T-helper 17 cell (primary cell): Measurements from ENCODE around the gene C17orf107. TPM values are rescaled to one million over a fixed set of nuclear protein-coding genes. Genes with fewer than 3 reads are reported as not detected.
"Not testable (repeated sequence)": the region's sequence is repeated elsewhere in the genome, so short reads cannot be mapped to it uniquely, and the experiment has no call there.

Experiments
- ATAC-seq: fragments of 150-1000 bp; cut with Tn5 transposase; 2 replicates; pipeline ENCODE4 v1.10.0; 2021; ENCODE audit warnings: mild to moderate bottlenecking, moderate library complexity
- DNase-seq, 3 donors: peaks; one replicate each; pipeline versions ENCODE4 v3.0.0 to v3.0.0-alpha.2; 2020 to 2021
- H3K9me3 ChIP-seq: one replicate; pipeline ENCODE4 v1.7.0; 2013; ENCODE audit warnings: low read length, mild to moderate bottlenecking; ENCODE audit not compliant: control insufficient read depth, poor library complexity, severe bottlenecking
- H3K27ac Mint-ChIP-seq: one replicate; pipeline ENCODE4 v1.8.0; 2022; ENCODE audit warnings: mild to moderate bottlenecking, moderate library complexity, mixed read lengths
- H3K27me3 Mint-ChIP-seq: one replicate; pipeline ENCODE4 v1.8.0; 2022; ENCODE audit warnings: mixed read lengths
- H3K36me3 Mint-ChIP-seq: one replicate; pipeline ENCODE4 v1.8.0; 2022; ENCODE audit warnings: low read depth, mixed read lengths
- H3K4me1 Mint-ChIP-seq: one replicate; pipeline ENCODE4 v1.8.0; 2022; ENCODE audit warnings: mild to moderate bottlenecking, mixed read lengths
- H3K4me3 Mint-ChIP-seq: one replicate; pipeline ENCODE4 v1.8.0; 2022; ENCODE audit warnings: mild to moderate bottlenecking, moderate library complexity, mixed read lengths
- total RNA-seq, 4 donors: library from RNA in 2 of 4; stranded (reverse) in 2 of 4; gene quantifications; one replicate each; pipeline ENCODE4 v1.2.3 and lab custom pipeline; 2022 to 2026

Gene C17orf107
- total RNA-seq, 2 donors from 2014 or later: 10.7 to 12.8 TPM

DNA sequence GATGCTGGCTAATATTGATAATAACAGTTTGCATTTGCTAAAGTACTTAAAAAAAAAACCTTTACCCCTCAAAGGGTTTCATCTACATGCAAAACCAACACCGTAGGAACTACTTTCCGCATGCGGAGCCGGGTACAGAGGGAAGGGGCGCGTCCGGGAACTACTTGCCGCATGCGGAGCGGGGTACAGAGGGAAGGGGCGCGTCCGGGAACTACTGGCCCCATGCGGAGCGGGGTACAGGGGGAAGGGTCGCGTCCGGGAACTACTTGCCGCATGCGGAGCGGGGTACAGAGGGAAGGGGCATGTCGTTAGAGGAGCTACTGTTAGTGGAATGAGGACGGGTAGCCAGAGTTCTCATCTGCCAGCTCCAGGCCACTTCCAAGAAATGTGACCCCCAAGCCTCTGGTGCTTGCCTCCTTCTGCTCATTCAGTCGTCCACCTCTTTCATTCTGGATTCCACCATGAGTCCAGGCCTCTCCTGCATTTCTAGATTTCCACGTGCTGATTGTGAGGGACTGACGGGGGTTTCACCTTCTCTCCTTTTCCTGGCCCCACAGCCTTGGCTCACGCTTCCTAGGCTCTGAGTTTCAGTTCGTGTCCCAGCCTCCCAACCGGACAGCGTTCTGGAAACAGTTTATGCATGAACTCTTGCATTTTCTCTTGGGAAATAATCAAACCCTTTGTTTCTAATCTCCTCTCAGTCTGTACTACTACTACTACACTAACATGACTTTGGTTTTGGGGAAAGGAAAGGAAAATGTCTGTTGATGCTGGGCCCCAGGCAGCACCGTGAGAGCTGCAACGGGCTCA lies 39.3 kb upstream of the C17orf107 start:
- H3K27me3 Mint-ChIP-seq: no peaks in the 10 kb centered on the region
- no peak overlapping the region for H3K27ac Mint-ChIP-seq

DNA sequence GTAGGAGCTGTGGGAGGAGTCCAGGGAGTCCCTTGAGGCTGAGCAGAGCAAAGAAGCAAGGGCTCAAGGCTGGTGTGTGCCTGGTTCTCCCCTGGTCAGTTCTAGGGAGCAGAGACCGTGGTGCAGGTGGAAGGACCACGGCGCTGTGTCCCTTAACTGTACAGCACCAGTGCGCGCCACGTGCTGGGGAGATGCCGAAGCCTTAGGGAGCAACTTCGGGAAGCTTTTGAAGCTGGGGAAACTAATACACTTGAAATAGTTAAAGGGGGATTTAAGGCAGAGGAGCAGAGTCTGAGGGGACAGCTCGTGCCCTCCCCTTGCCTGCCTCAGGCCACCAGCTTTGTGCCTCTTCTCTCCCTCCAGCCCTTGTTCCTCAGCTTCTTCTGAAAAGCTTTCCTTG lies 38.7 kb upstream of the C17orf107 start:
- no peak overlapping the region for H3K4me3 Mint-ChIP-seq
- no peaks in the 10 kb centered on the region for H3K9me3 ChIP-seq
- ATAC-seq (no peak), DNase-seq (no peak)
- no peaks in the 10 kb centered on the region for H3K27me3 Mint-ChIP-seq
- peaks cover 7% of the 10 kb centered on the region for H3K36me3 Mint-ChIP-seq
- no peak overlapping the region for H3K27ac Mint-ChIP-seq
- peaks cover 33% of the 10 kb centered on the region for H3K4me1 Mint-ChIP-seq

More for the DNA sequence above, 39.3 kb upstream of the C17orf107 start:
- peaks cover 33% of the 10 kb centered on the region for H3K4me1 Mint-ChIP-seq
- no peaks in the 10 kb centered on the region for H3K9me3 ChIP-seq
- DNase-seq: no peak
- H3K4me3 Mint-ChIP-seq: no peak overlapping the region
- no peak for ATAC-seq
- peaks cover 7% of the 10 kb centered on the region for H3K36me3 Mint-ChIP-seq

DNA sequence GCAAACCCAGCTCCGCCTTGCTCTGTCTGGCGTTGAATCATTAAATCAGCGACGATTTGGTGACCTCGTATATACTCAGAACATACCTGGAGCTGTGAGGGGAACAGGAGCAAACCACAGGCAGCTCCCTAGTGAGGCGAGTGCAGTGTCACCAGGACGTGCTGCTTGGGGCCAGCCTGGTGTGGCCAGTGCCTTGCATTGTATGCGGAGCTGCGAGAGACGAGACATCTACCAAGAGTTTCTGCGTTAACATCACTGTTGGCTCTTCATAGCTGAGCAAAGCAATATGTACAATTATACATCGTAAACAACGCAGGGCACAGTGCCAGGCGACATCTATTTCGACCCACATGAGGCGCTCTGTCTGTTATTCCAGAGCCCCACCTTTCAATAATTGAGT lies 38.3 kb upstream of the C17orf107 start:
- H3K9me3 ChIP-seq: no peaks in the 10 kb centered on the region
- Mint-ChIP-seq H3K4me3 (no peak overlapping the region), H3K27me3 (no peaks in the 10 kb centered on the region), H3K27ac (no peak overlapping the region), H3K36me3 (peaks cover 7% of the 10 kb centered on the region), H3K4me1 (peaks cover 37% of the 10 kb centered on the region)
- ATAC-seq (no peak), DNase-seq (no peak)

DNA sequence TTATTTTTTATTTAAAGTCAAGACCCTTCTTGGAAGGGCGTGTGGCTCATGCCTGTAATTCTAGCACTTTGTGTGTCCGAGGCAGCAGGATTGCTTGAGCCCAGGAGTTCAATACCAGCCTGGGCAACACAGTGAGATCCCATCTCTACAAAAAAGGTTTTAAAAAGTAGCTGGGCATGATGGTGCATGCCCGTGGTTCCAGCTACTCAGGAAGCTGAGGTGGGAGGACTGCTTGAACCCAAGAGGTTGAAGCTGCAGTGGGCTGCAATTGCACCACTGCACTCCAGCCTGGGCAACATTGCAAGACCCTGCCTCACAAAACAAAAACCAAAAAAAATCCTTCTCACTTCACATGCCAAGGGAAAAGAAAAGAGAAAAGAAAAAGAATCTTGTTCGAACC lies 36.6 kb upstream of the C17orf107 start:
- no peak for DNase-seq
- Mint-ChIP-seq H3K4me1 (peaks cover 25% of the 10 kb centered on the region), H3K36me3 (no peaks in the 10 kb centered on the region), H3K27ac (no peak overlapping the region), H3K27me3 (no peaks in the 10 kb centered on the region), H3K4me3 (no peak overlapping the region)
- ATAC-seq: no peak
- H3K9me3 ChIP-seq: no peaks in the 10 kb centered on the region

DNA sequence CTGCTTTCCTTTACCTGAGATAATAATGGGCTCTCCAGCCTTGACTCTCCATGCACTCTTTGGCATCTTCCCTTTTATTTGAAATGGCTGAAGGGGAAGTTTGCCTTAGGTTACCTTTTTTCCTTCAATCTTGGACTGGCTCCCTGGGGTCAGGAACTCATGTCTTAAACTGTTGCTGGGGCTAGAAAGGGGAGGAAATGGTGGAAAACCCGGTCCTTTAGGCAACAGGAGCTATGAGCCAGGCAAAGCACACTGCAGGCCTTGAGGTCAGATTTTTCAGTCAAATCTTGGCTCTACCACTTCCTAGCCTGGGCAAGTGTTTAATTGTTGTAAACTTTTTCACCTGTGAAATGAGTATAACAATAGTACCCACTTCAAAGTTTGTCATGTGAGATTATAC lies 36.0 kb upstream of the C17orf107 start:
- H3K4me3 Mint-ChIP-seq: no peak overlapping the region
- peaks cover 2% of the 10 kb centered on the region for H3K36me3 Mint-ChIP-seq
- H3K27ac Mint-ChIP-seq: no peak overlapping the region
- no peaks in the 10 kb centered on the region for H3K9me3 ChIP-seq
- no peaks in the 10 kb centered on the region for H3K27me3 Mint-ChIP-seq
- no peak for DNase-seq
- peaks cover 22% of the 10 kb centered on the region for H3K4me1 Mint-ChIP-seq
- no peak for ATAC-seq

DNA sequence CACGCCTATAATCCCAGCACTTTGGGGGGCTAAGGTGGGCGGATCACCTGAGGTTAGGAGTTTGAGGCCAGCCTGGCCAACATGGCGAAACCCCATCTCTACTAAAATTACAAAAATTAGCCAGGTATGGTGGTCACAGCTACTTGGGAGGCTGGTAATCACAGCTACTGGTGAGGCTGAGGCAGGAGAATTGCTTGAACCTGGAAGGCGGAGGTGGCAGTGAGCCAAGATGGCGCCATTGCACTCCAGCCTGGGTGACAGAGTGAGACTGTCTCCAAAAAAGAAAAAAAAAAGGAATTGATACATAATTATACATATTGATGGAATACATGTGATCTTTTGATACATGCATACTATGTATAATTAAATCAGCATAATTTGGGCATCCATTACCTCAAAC lies 31.8 kb upstream of the C17orf107 start:
- not testable (repeated sequence) for H3K27me3 Mint-ChIP-seq, DNase-seq, ATAC-seq, H3K36me3 Mint-ChIP-seq, H3K9me3 ChIP-seq, H3K27ac Mint-ChIP-seq, H3K4me3 Mint-ChIP-seq
- peaks cover 17% of the 10 kb centered on the region for H3K4me1 Mint-ChIP-seq

DNA sequence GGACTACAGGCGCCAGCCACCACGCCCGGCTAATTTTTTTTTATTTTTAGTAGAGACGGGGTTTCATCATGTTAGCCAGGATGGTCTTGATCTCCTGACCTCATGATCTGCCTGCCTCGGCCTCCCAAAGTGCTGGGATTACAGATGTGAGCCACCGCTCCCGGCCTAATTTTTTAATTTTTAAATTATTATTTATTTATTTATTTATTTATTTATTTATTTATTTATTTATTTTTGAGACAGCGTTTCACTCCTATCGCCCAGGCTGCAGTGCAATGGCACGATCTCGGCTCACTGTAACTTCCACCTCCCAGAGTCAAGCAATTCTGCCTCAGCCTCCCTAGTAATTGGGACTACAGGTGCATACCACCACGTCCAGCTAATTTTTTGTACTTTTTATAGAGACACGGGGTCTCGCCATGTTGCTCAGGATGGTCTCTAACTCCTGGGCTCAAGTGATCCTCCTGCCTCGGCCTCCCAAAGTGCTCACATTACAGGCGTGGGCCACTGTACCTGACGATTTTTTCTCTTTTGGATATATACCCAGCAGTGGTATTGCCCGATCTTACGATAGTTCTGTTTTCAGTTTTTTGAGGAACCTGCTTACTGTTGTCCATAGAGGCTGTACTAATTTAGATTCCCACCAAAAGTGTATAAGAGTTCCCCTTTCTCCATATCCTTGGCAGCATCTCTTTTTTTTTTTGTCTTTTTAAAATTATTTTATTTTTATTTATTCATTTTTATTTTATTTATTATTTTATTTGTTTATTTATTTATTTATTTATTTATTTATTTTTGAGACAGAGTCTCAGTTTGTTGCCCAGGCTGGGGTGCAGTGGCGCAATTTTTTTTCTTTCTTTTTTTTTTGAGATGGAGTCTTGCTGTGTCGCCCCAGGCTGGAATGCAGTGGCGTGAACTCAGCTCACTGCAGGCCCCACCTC lies 30.0 kb upstream of the C17orf107 start:
- ATAC-seq, H3K9me3 ChIP-seq, H3K27ac Mint-ChIP-seq, H3K27me3 Mint-ChIP-seq, H3K4me3 Mint-ChIP-seq, DNase-seq, H3K36me3 Mint-ChIP-seq: not testable (repeated sequence)
- H3K4me1 Mint-ChIP-seq: peaks cover 24% of the 10 kb centered on the region

DNA sequence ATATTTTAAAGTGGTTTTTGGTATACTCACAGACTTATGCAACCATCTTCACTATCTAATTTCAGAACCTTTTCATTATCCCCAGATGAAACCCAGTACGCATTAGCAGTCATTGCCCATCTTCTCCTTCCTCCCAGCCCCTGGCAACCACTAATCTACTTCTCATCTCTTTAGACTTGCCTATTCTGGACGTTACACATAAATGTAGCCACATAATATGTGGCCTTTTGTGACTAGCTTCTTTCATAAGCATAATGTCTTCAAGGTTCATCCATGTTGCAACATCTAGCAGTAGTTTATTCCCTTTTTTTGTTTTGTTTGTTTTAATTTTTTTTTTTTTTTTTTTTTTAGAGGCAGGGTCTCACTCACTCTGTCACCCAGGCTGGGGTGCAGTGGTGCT lies 28.5 kb upstream of the C17orf107 start:
- ATAC-seq: no peak
- H3K9me3 ChIP-seq: no peaks in the 10 kb centered on the region
- no peak for DNase-seq
- Mint-ChIP-seq H3K4me3 (no peak overlapping the region), H3K36me3 (peaks cover 6% of the 10 kb centered on the region), H3K27me3 (no peaks in the 10 kb centered on the region), H3K27ac (peak overlapping the region; percentile 41), H3K4me1 (peaks cover 23% of the 10 kb centered on the region)

DNA sequence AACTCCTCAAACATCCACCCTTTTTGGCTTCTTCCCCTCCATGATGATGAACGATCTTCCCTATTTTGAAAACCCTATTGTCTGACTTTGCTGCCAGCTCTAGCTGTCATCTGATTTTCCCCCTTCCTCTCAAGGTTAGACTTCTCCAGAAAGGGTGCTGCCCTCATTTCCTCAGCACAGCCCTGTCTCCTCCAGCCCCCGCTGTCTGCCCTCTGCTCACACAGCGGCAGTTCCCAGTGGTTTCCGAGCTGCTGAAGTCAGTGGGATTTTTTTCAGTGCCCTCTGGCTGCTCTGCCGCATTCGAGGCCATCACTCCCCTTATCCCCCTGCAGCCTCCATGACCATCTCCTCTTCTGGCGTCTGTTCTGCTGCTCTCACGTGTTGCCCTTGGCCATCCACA lies 26.6 kb upstream of the C17orf107 start:
- no peak overlapping the region for H3K4me3 Mint-ChIP-seq
- H3K27me3 Mint-ChIP-seq: no peaks in the 10 kb centered on the region
- H3K27ac Mint-ChIP-seq: no peak overlapping the region
- H3K36me3 Mint-ChIP-seq: peaks cover 6% of the 10 kb centered on the region
- ATAC-seq (no peak), DNase-seq (no peak)
- no peaks in the 10 kb centered on the region for H3K9me3 ChIP-seq
- H3K4me1 Mint-ChIP-seq: peaks cover 21% of the 10 kb centered on the region

DNA sequence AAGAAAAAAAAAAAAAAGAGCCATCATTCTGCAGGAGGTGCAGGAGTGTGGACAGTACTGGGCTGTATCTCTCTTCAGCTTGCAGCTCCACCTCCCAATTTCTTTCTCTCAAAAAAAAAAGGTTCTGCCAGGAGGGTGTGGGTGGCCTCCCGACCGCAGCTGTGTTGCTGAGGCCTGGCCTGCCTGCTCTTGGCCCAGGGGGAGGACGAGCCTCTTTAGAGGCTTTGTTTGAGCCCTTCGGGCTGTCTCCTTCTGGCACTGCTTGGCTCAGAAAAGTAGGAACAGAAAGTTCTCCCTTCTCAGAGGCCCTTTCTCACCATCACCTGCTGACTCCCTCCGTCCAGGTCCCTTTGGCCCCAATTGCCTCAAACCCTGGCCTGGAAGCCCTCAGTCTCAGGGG lies 22.2 kb upstream of the C17orf107 start:
- Mint-ChIP-seq H3K27ac (no peak overlapping the region), H3K36me3 (peaks cover 5% of the 10 kb centered on the region), H3K27me3 (no peaks in the 10 kb centered on the region), H3K4me3 (no peak overlapping the region), H3K4me1 (peaks cover 14% of the 10 kb centered on the region)
- no peaks in the 10 kb centered on the region for H3K9me3 ChIP-seq
- ATAC-seq (no peak), DNase-seq (no peak)

DNA sequence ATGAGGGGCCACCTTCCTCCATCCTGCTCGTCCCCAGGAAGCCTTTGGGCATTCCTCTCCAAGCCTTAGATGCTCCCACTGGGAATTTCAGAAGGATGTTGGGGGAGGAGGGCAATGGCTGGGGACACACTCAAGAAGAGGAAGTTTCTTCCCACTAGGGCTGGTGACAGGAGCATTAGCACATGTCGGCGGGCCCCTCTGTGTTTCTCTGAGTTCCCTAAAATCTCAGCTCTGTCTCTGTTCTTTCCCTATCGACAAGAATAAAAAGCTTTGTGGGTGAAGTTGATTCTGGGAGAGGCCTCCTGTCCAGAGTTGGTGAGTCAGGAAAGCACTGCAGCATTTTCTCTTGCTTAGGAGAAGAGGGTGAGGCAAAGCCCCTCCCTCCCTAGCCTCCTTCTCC lies 19.7 kb upstream of the C17orf107 start:
- ATAC-seq (no peak), DNase-seq (no peak)
- Mint-ChIP-seq H3K27me3 (no peaks in the 10 kb centered on the region), H3K4me3 (no peak overlapping the region), H3K36me3 (peaks cover 3% of the 10 kb centered on the region), H3K27ac (peak overlapping the region; percentile 67), H3K4me1 (peaks cover 4% of the 10 kb centered on the region)
- no peaks in the 10 kb centered on the region for H3K9me3 ChIP-seq

DNA sequence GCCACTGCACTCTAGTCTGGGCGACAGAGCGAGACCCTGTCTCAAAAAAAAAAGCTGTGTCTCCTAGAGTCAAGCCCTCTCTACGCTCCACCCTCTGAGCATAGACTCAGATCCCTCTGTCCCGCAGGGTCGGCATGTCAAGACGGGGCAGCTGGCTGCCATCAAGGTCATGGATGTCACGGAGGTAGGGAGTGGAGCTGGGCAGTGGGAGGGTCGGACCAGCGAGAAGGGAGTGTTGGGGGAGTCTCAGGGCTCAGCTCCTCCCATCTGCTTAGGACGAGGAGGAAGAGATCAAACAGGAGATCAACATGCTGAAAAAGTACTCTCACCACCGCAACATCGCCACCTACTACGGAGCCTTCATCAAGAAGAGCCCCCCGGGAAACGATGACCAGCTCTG lies 18.5 kb upstream of the C17orf107 start:
- Mint-ChIP-seq H3K4me3 (no peak overlapping the region), H3K4me1 (peaks cover 4% of the 10 kb centered on the region), H3K27me3 (no peaks in the 10 kb centered on the region), H3K27ac (no peak overlapping the region), H3K36me3 (peaks cover 3% of the 10 kb centered on the region)
- ATAC-seq (no peak), DNase-seq (no peak)
- H3K9me3 ChIP-seq: no peaks in the 10 kb centered on the region

DNA sequence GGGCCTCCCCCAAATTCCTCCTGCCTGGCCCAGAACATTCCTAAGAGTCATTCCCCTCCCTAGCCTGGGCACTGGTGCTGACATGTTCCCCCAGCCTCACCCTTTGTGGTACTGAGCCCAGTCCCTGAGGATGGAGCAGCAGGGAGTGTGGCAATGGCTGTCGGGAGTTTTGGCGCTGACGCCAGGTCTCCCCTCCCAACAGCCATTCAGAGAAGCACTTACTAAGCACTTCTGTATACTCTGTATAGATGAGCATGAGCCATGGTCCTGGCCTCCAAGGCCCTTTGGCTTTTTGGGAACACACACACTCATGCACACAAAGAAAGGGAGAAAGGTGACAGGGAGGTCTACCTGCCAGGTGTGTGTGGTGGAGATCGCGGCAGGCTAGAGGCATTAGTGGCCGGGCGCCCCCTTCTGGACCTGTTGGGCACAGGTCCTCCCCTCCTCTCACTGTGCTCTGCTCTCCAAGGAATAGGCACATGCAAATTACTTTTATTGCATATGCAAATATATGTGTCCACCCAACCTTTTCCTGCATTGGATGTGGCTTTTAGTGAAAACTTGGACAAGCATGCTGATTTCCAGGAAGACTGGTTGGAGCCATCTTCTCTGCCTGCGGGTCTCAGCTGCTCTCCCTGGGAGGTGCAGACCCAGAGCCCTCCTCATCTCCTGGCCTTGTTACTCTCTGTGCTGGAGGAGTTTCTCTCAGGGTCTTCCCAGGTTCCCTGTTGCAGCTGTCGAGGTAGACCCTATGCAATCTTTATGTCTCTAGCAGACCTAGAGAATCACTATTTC lies 17.4 kb upstream of the C17orf107 start:
- Mint-ChIP-seq H3K4me3 (no peak overlapping the region), H3K36me3 (peaks cover 5% of the 10 kb centered on the region)

More for the DNA sequence above, 17.4 kb upstream of the C17orf107 start:
- H3K27me3 Mint-ChIP-seq: no peaks in the 10 kb centered on the region
- H3K27ac Mint-ChIP-seq: no peak overlapping the region
- peaks cover 4% of the 10 kb centered on the region for H3K4me1 Mint-ChIP-seq
- ATAC-seq (peak; percentile 94), DNase-seq (peak; percentile 40 to 59 (median 47))
- no peaks in the 10 kb centered on the region for H3K9me3 ChIP-seq
